Measurements from ENCODE around the gene DSCAML1. TPM values are rescaled to one million over a fixed set of nuclear protein-coding genes. Genes with fewer than 3 reads are reported as not detected.

The DSCAML1 gene
- total RNA-seq: 1.9 TPM in 1 of 2 replicates, not detected in the other

GRCh38 chr11:117796872-117797529, at the start of gene DSCAML1:
Gene DSCAML1, minus strand, starts transcription at chr11:117797216. Its CDS starts 137 bp downstream, at chr11:117797079.

GRCh38 chr11:117824571-117825537, 27.8 kb upstream of the DSCAML1 start, which contains the start of gene FXYD2:
Gene FXYD2, minus strand, starts transcription at chr11:117824744. Its CDS starts 66 bp downstream, at chr11:117824678.

Other genes starting within 250 kb of the DSCAML1 start
- 0.64 and 59.8 TPM in 2 replicates for gene FXYD2, start 27.5 kb upstream of the DSCAML1 start, total RNA-seq
- 0.72 TPM in 1 of 2 replicates, not detected in the other for gene FXYD6, start 79.4 kb upstream of the DSCAML1 start, total RNA-seq
- gene TMPRSS13, start 132.2 kb upstream of the DSCAML1 start, total RNA-seq: 1.7 and 4.6 TPM in 2 replicates
- under 0.01 TPM in 1 of 2 replicates, not detected in the other for gene IL10RA, start 189.2 kb upstream of the DSCAML1 start, total RNA-seq

Measured in tracheal epithelial cell (primary cell).